Spleen (tissue), 11 donors: Measurements from ENCODE around the gene SPDYE4. TPM values are rescaled to one million over a fixed set of nuclear protein-coding genes. Genes with fewer than 3 reads are reported as not detected.

Experiments used
- DNase-seq: peaks from one replicate; pipeline ENCODE4 v3.0.0-alpha.2; 2020
- H3K27ac ChIP-seq, 8 donors: fragments of 200-600 bp; sonication (generic) in 7 of 8; 1 replicate in 4 of 8; 2 replicates in 4 of 8; pipeline versions ENCODE4 v1.5.0 to v1.8.0; 2016 to 2021; ENCODE audit warnings: inconsistent platforms in 4 of 8, mild to moderate bottlenecking in 4 of 8, moderate library complexity in 1 of 8
- H3K27me3 ChIP-seq, 7 donors: fragments of 200-600 bp; sonication (generic) in 6 of 7; replicated peaks in 1 of 7; 1 replicate in 4 of 7; 2 replicates in 3 of 7; pipeline versions ENCODE4 v1.5.0 to v1.8.0; 2016 to 2021; ENCODE audit warnings: inconsistent platforms in 3 of 7, mild to moderate bottlenecking in 1 of 7
- H3K36me3 ChIP-seq, 6 donors: fragments of 200-600 bp; sonication (generic) in 5 of 6; 1 replicate in 4 of 6; 2 replicates in 2 of 6; pipeline versions ENCODE4 v1.5.0 to v1.8.0; 2016 to 2021; ENCODE audit warnings: inconsistent platforms in 2 of 6
- H3K4me1 ChIP-seq, 6 donors: fragments of 200-600 bp; sonication (generic) in 5 of 6; 1 replicate in 3 of 6; 2 replicates in 3 of 6; pipeline versions ENCODE4 v1.5.0 to v1.8.0; 2016 to 2021; ENCODE audit warnings: inconsistent platforms in 3 of 6
- H3K4me3 ChIP-seq, 8 donors: fragments of 200-600 bp; sonication (generic) in 7 of 8; 1 replicate in 4 of 8; 2 replicates in 4 of 8; pipeline versions ENCODE4 v1.5.0 to v1.8.0; 2016 to 2021; ENCODE audit warnings: inconsistent platforms in 4 of 8, mild to moderate bottlenecking in 4 of 8, moderate library complexity in 2 of 8
- H3K9me3 ChIP-seq, 8 donors: fragments of 200-600 bp; sonication (generic) in 7 of 8; 1 replicate in 4 of 8; 2 replicates in 4 of 8; pipeline versions ENCODE4 v1.5.0 to v1.8.0; 2016 to 2021; ENCODE audit warnings: inconsistent platforms in 4 of 8
- POLR2A ChIP-seq, 3 donors: fragments of 450-650 bp; IDR thresholded peaks; one replicate each; pipeline ENCODE4 v1.5.1; 2017; ENCODE audit warnings: antibody characterized with exemption in 3 of 3, mild to moderate bottlenecking in 1 of 3
- POLR2AphosphoS5 ChIP-seq, 3 donors: sonication (generic); formaldehyde crosslinking; IDR thresholded peaks; one replicate each; pipeline ENCODE4 v1.5.1; 2017; ENCODE audit warnings: antibody characterized with exemption in 3 of 3
- WGBS, 5 donors: extraction: QIAGEN DNeasy Blood & Tissue Kit in 3 of 5; methylation state at CpG; one replicate each; pipeline versions ENCODE4 v1.1.5 to v1.1.7; 2013 to 2018; 5-methylcytosine and 5-hydroxymethylcytosine counted together
- intact Hi-C: fragments of 100-400 bp; cut with DNase I; formaldehyde crosslinking; loops from one replicate; pipeline ENCODE4 v1.15.0; 2023; ENCODE audit warnings: low total_unique reads
- polyA plus RNA-seq, 3 donors: library from polyadenylated mRNA; stranded (reverse); fragments of 200-250 nt; gene quantifications; one replicate each; pipeline ENCODE4 v1.2.1, GENCODE V29; 2013
- total RNA-seq, 7 donors: library from RNA; depleted of rRNA in 3 of 7; stranded (reverse); fragments of >200 nt in 3 of 7; fragmentation: NEBNext Ultra II Directional in 4 of 7; extraction: Animal tissue kit (Norgen Biotek cat#: 25700) in 4 of 7; gene quantifications; one replicate each; pipeline versions ENCODE4 v1.1.0 to v1.2.1, GENCODE V29; 2016 to 2021
- TF ChIP-seq, protein P1 (sequence below), 11 experiments: fragments of 200-600 bp in 7 of 11; fragments of 450-650 bp in 4 of 11; sonication (generic) in 4 of 11; IDR thresholded peaks in 8 of 11; conservative IDR thresholded peaks in 3 of 11; 1 replicate in 7 of 11; 2 replicates in 4 of 11; pipeline versions ENCODE4 v1.4.0 to v1.8.0; 2016 to 2021; ENCODE audit warnings: antibody characterized with exemption in 11 of 11, inconsistent platforms in 4 of 11, mild to moderate bottlenecking in 1 of 11
- donor health status: healthy with polysubstance abuse.
- donor health status: DM: no; HTN: no; CAD: no; lungs with moderate emphysema.
- donor health status: DM: no; HTN: no; CAD: no.
- donor health status: Bipolar disorder and iron deficiency.
- donor health status: healthy.
- donor health status: DM: no; HTN: no; CAD: no.
- donor health status: DM: yes; HTN: yes; CAD: no.

SPDYE4 gene
- total and polyA plus RNA-seq, 10 donors: not detected

DNA sequence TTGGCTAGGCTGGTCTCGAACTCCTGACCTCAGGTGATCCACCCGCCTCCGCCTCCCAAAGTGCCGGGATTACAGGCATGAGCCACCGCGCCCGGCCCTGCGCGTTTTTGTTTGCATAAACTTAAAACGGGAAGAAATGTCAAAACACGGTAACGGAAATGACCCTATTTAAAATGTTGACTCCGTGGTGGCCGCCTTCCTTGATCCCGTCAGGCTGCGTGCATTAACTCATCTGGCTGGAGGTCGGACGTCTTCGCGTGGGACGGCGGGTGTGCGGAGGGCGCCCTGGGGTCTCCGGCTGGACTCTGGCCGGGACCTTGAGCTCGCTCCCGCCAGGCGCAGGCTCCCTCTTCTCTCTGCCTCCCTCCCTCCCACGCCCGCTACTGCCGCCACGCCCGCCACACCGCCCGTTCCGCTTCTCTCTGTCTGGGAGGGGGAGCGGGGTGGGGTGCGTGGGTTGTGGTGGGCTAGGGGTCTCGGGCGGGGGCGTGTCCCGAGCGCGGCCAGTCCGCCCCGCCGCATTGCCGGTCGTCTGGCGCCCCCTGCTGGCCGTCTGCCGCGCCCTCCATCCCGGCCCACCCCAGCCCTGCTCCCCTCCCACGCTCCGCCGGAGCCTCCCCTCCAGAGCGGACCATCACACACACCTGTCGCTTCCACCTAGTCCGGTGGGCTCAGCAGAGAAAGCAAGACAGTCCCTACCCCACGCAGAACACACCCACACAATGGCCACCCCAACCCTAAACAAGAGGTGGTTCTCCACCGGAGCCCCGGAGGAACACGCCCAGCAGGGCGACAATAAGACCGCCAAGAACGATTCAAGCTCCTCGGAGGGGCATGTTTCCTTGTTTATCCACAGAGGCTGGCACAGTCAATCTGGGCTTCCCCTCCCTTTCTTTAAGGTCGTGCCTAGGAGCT, 12.5 kb downstream of the SPDYE4 start:
- intact Hi-C loops: loop anchor here (5.0 kb wide), 2 partner anchors 174 to 334 kb away; no protein-coding TSS in a partner anchor
- Histone ChIP-seq H3K27me3 (peaks cover 0 to 30% (median 0%) of the 10 kb centered on the region in 7 donors), H3K27ac (peak overlapping the region; percentile 64 to 91 (median 84)), H3K9me3 (no peaks in the 10 kb centered on the region), H3K36me3 (no peaks in the 10 kb centered on the region), H3K4me1 (peaks cover 0 to 24% (median 14%) of the 10 kb centered on the region in 6 donors), H3K4me3 (peak overlapping the region; percentile 47 to 87 (median 70))
- WGBS, 5 donors: 0 to 1% (median 1%) methylated on average over 33 to 68 of the region's 70 CpGs
- TF ChIP-seq, protein P1, sequence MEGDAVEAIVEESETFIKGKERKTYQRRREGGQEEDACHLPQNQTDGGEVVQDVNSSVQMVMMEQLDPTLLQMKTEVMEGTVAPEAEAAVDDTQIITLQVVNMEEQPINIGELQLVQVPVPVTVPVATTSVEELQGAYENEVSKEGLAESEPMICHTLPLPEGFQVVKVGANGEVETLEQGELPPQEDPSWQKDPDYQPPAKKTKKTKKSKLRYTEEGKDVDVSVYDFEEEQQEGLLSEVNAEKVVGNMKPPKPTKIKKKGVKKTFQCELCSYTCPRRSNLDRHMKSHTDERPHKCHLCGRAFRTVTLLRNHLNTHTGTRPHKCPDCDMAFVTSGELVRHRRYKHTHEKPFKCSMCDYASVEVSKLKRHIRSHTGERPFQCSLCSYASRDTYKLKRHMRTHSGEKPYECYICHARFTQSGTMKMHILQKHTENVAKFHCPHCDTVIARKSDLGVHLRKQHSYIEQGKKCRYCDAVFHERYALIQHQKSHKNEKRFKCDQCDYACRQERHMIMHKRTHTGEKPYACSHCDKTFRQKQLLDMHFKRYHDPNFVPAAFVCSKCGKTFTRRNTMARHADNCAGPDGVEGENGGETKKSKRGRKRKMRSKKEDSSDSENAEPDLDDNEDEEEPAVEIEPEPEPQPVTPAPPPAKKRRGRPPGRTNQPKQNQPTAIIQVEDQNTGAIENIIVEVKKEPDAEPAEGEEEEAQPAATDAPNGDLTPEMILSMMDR (IDR thresholded peaks at IDR 0.05 in 8 of 11, conservative IDR thresholded peaks at IDR 0.05 in 3 of 11): peak; percentile 81 to 99 (median 95)
- TF ChIP-seq POLR2A (IDR thresholded peaks at IDR 0.05): no peak
- TF ChIP-seq POLR2AphosphoS5 (IDR thresholded peaks at IDR 0.05): peak; percentile 52 to 80 (median 66)
- DNase-seq: peak; percentile 94

GRCh38 chr17:8744086-8744785, 14.1 kb downstream of the SPDYE4 start:
- H3K4me1 ChIP-seq: peaks cover 0 to 34% (median 21%) of the 10 kb centered on the region in 6 donors
- intact Hi-C loops: no loop called here
- H3K9me3 ChIP-seq: no peaks in the 10 kb centered on the region
- 64 to 75% (median 67%) methylated on average over 12 to 15 of the region's 15 CpGs for WGBS, 5 donors
- no peak for DNase-seq
- no peaks in the 10 kb centered on the region for H3K36me3 ChIP-seq
- TF ChIP-seq, protein P1 (IDR thresholded peaks at IDR 0.05 in 8 of 11, conservative IDR thresholded peaks at IDR 0.05 in 3 of 11): no peak
- H3K4me3 ChIP-seq: no peak overlapping the region
- H3K27ac ChIP-seq: peak overlapping the region in 5 of 8 donors; percentile 64 to 91 (median 86)
- peaks cover 0 to 35% (median 0%) of the 10 kb centered on the region in 7 donors for H3K27me3 ChIP-seq

DNA sequence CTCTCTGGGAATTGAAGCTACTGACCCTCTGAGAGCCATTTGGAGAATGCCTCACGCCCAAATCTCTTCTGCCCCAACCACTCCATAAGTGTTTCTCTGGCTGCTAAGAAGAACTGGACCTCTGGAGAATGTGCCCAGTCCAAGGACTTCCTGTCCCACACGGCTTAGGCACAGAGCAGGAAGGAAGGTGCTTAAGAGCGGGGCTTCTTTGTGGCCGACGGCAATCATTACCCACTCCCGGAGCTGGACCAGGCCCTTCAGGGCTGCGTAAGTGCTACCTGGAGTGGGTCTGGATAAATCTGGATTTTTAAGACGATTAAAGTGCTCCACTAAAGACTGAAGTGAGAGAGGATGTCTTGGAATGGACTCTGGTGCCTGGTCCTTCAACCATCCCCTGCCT, 15.5 kb downstream of the SPDYE4 start:
- H3K4me3 ChIP-seq: no peak overlapping the region
- no peak for DNase-seq
- intact Hi-C loops: no loop called here
- 45 to 78% (median 52%) methylated on average over 8 of the region's 8 CpGs for WGBS, 5 donors
- H3K27me3 ChIP-seq: peaks cover 0 to 40% (median 0%) of the 10 kb centered on the region in 7 donors
- no peaks in the 10 kb centered on the region for H3K9me3 ChIP-seq
- peaks cover 0 to 34% (median 21%) of the 10 kb centered on the region in 6 donors for H3K4me1 ChIP-seq
- no peak overlapping the region for H3K27ac ChIP-seq
- TF ChIP-seq POLR2AphosphoS5 (IDR thresholded peaks at IDR 0.05): no peak
- TF ChIP-seq POLR2A (IDR thresholded peaks at IDR 0.05): no peak
- TF ChIP-seq, protein P1 (IDR thresholded peaks at IDR 0.05 in 8 of 11, conservative IDR thresholded peaks at IDR 0.05 in 3 of 11): no peak
- H3K36me3 ChIP-seq: no peaks in the 10 kb centered on the region
